HuH-7 (cell line): ENCODE data around the gene FEZF1.

Experiments
- DNase-seq: peaks from one replicate; pipeline ENCODE4 v3.0.0; 2011; ENCODE audit warnings: low spot score

The FEZF1 gene

GRCh38 chr7:122268101-122268500 is 36.4 kb downstream of the FEZF1 start:
- DNase-seq, result no peak

- no peak for DNase-seq
Measured at GRCh38 chr7:122262246-122262645, 42.3 kb downstream of the FEZF1 start.

GRCh38 chr7:122261442-122261841 is 43.1 kb downstream of the FEZF1 start:
- DNase-seq, result no peak

GRCh38 chr7:122261016-122261415 is 43.5 kb downstream of the FEZF1 start:
- no peak for DNase-seq

GRCh38 chr7:122260336-122260735 is 44.2 kb downstream of the FEZF1 start:
- DNase-seq, result no peak

GRCh38 chr7:122258971-122259370 is 45.6 kb downstream of the FEZF1 start:
- DNase-seq, result no peak

- no peak for DNase-seq
Measured at GRCh38 chr7:122257056-122257455, 47.5 kb downstream of the FEZF1 start.

- no peak for DNase-seq
Measured at GRCh38 chr7:122256046-122256445, 48.5 kb downstream of the FEZF1 start.

- DNase-seq, result no peak
Measured at GRCh38 chr7:122255454-122255853, 49.1 kb downstream of the FEZF1 start.
